NCI-H2107 (cell line): ENCODE measurements around the gene KCTD3.

Source experiments
- DNase-seq: peaks from one replicate; lab custom pipeline; 2025; lab: John Stamatoyannopoulos, UW

Gene KCTD3

DNA sequence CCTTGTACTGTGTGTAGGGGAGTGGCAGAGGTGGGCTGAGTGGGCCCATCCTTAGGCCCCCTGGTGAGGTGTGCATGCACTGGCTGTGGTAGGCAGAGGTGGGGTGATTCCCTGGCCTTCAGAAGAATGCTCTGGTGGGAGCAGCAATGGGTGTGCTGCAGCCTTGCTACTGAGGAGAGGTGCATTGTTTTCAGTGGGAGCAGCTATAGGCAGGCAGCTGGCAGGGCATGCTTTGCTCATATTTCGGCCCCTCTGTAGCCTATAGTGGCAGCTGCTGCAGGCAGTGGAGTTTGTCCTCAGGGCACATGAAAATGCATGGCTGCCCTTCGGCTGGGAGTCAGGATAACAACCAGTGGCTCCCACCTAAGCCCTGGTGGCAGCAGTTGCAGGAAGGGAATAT is 10.1 kb upstream of the KCTD3 start:
- DNase-seq, result no peak

DNA sequence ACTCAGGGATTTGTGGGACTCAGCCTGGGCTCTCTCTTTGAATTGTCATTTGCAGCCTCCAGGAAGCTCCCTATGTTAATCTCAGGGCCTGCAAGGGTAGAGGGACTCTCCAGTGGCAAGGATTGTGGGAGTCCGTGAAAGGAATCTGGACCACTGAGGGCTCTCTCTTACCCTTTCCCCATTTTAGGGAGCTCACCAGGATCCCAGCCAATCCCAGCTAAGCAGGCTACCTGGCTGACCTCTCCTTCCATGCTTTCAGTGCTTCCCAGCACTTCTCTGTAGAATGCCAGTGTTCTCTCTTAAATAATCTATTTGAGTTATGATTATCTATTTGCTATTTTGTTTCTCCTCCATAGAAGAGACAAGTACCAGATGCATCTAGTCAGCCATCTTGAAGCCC is 9.6 kb upstream of the KCTD3 start:
- DNase-seq, result no peak

DNA sequence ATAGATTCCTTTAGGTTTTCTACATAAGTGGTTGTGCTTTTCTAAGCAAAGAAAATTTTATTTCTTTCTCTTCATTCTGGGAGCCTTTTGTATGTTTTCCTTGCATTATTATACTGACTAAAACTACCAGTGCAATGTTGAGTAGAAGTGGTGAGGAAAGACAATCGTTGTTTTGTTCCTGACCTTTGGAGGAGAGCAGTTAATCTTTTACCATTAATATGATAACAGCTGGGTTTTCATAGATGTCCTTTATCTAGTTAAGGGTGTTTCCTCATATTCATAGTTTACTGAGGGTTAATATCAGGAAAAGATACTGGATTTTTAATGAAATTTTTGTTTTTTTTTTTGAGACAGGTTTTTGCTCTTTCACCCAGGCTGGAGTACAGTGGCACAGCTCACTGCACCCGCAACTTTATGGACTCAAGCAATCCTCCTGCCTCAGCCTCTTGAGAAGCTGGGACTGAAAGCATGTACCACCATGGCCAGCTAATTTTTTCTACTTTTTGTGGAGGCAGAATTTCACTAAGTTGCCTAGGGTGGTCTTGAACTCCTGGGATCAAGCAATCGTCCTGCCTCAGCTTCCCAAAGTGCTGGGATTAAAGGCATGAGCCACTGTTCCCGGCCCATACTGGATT is 9.0 kb upstream of the KCTD3 start:
- no peak for DNase-seq

DNA sequence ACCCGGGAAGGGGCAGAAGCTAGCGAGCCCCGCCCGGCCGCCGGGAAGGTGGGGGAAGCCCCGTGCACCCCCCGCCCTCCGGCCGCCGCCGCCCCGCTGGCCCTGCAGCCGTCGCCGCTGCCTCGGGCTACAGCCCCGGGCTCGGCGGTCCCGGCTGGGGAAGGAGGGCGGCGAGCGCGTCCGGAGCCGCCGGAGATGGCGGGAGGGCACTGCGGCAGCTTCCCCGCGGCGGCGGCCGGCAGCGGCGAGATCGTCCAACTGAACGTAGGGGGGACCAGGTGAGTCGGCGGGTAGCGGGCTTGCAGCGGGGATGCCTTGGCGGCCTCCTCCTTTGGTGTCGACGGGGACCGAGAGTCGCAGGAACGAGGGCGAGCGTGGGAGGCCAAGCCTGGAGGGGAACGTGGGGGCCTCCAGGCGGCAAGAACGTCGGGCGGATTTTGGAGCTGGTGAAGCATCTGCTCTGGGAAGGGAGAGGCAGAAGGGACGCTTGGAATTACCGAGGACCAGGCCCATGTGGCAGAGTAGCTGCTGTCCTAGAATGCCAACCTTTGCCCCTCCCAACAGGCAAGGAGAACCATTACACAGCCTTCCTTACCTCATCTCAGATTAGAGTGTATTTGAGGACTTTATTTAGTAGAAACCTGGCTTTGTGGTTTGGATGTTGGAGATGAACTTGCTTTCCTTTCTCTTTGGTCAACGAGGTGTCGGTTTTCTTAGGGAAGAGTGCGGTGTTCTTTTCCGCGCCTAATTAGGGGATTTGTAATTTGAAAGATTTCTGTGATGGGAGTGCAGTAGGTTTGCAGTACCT is 591 bp downstream of the KCTD3 start:
- peak; percentile 46 for DNase-seq

DNA sequence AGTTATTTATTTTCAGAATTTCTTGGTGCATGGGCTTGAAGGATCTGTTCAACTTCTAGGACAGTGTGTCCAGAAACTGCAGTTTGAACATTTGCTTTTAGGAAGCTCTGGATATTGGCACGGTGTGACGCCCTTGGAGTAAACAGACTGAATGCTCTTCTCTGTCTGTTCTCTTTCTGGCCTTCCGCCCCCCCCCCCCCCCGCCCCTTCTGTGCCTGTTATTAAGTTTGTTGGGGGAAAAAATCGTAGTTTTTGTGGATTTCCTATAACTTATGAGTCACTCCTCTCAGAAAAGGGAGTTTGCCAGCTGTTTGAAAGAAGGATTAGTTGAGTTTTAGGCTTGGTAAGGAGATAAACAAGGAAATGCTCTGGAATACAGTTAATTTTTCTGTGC is 1.2 kb downstream of the KCTD3 start:
- no peak for DNase-seq

DNA sequence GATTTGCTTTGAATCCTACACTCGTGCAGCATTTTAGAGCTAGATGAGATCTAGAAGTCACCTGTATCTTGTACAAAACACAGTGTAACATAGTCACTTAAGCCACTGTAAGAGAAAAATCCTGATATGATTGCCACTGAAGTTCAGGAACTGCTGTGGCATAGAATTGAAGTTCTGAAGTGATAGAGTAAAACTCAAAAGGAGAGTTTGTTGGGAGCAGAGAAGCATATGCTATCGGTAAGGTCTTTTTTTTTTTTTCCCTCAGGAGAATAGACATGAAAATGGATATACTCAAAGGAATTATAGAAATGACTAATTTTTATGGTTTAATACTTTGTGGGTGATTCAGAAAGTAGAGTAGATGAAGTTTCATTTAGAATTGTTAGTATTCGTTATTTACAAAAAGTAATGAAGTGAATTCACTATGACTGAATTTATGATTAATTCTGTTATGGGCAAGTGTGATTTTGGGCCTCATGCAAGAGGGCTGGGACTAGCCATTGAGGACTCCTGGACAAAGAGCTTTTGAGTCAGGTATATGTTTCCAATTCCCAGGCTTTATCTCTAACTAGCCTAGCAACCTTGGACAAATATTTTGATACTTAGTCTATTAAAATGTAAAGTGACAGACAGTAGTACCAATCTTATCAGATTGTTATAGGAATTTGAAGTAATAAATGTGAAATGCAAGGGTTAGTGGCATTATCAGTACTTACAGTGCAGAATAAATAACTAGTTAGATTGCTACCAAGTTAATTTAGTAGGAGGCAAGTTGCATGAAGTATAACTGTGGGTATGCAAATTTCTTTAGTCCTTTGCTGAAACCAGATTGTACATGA is 3.1 kb downstream of the KCTD3 start:
- no peak for DNase-seq

DNA sequence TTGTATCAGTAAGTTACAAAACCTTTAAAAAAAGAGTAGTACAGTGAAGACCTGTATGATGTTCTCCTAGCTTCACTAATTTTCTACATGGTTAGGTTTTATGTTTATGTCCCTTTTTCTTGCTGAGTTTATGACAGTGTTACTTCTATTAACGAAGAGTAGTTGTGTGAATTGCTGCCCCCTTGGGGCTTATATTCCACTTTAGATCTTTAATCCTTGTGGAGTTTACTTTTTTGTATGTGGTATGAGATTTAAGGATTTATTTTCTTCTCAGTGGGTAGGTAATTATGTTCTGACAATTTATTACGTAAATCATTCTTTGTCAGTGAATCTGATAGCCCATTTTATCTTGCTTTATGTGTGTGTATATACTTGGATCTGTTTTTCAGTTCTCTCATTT is 14.8 kb downstream of the KCTD3 start:
- DNase-seq, result no peak

DNA sequence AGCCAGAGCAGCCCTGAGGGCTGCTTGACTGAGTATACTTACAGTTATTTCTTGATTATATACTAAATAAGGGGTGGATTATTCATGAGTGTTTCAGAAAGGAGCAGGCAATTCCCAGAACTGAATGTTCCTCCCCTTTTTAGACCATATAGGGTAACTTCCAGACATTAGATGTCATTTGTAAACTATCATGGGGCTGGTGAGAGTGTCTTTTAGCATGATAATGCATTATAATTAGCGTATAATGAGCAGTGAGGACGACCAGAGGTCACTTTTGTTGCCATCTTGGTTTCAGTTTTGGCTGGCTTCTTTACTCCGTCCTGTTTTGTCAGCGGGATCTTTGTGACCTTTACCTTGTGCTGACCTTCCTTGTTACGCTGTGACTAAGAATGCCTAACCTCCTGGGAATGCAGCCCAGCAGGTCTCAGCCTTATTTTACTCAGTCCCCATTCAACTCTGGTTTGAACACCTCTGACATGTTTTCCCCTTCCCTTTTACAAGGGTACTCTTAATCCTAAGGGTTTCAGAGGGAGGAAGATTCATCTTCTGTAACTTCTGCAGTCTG is 16.2 kb downstream of the KCTD3 start:
- no peak for DNase-seq

DNA sequence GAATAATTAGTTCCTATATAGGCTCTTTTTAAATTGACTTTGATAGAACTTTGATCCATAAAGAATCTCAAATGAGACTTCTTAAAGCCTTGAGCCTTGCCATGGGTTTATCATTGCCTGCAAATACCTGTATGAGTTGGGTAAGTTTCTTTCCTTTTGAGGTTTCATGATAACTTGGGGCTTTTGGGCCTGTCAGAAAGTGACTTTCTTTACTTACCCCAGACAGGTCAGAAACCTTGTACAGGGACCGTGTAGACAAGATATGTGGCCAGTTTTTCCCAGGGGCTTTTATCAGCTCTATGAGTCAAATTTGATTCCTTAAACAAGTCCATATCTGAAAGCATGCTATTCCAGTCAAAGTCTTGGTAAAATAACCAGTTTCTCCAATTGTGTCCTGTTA is 17.3 kb downstream of the KCTD3 start:
- no peak for DNase-seq

DNA sequence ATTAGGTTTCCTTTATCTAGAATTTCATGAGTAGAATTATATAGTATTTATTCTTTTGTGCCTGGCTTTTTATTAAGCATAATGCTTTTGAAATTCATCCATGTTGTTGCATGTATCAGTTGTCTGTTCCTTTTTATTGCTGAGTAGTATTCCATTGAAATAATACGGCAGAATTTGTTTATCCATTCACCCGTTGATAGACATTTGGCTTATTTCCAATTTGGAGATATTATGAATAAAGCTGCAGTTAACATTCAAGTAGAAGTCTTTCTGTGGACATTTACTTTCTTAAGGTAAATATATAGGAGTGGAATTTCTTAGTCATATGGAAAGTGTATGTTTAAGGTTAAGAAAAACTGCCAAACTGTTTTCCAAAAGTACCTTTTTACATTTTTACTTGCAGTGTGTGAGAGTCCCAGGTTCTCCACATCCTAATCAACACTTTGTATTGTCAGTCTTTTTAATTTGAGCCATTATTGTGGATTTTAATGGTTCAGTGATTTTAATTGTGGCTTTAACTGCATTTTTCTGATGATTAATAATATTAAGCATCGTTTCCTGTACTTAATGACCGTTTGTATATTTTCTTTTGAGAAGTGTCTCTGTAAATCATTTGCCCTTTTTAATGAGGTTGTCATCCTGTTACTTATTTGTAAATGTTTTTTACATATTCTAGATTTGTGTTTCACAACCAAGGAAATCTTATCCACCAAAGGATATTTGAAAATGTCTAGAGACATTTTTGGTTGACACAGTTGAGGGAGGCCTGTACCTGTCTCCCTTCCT is 22.7 kb downstream of the KCTD3 start:
- no peak for DNase-seq

DNA sequence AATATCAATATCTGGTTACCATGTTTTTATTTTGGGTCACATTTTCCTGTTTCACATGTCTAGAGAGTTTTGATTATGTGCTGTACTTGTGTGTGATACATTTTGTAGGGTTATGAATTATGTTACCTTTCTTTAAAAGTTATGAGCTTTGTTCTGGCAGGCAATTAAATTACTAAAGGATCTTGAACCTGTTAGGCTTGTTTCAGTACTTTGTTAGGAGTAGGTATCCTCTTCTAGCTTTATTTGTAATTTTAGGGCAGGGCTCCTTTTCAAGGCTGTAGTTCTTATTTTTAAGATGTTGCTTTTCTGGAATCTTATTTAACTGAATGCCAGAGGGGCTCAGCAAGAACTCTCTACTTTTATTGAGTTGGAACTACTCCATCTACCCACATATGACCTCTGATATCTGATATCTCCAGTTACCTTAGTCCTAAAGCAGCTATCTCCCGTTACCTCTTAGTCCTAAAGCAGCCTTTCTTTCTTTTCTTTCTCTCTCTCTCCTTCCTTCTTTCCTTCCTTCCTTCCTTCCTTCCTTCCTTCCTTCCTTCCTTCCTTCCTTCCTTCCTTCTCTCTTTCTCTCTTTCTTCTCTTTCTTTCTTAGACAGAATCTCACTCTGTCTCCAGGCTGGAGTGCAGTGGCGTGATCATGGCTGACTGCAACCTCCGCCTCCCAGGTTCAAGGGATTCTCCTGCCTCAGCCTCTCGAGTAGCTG is 23.8 kb downstream of the KCTD3 start:
- no peak for DNase-seq

DNA sequence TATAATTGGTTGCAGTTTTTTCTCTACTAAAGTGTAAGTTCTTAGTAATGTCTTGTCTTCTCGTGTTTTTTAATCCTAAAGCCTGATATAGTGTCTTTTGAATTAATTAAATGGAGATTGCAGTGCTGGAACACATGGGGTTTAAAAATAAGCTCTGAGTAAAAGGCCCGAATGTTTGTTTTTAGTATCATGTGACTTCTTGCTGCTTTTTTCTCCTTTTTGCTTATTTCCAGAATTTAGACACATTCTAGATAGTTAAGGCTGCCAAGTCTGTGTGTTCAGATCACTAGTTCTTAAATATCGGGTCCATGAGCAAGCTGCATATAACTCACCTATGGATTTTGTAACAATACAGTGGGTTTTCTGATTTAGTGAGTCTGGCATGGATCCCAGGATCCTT is 27.5 kb downstream of the KCTD3 start:
- no peak for DNase-seq

DNA sequence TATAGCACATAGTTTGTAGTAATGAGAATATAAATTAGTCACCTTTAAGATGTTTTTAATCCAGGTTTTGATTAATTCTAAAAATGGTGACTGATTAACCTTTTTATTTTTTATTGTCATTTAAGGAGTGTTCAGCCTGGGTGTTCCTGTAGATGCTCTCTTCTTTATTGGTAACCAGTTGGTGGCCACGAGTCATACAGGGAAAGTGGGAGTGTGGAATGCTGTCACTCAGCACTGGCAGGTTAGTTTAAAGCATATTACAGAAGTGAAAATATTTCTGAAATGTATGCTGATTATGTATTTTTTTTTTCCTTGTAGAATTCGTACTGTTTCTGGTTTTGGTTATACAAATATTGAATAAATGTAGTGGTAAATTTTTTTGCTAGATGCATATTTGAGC is 28.1 kb downstream of the KCTD3 start:
- DNase-seq, result no peak

DNA sequence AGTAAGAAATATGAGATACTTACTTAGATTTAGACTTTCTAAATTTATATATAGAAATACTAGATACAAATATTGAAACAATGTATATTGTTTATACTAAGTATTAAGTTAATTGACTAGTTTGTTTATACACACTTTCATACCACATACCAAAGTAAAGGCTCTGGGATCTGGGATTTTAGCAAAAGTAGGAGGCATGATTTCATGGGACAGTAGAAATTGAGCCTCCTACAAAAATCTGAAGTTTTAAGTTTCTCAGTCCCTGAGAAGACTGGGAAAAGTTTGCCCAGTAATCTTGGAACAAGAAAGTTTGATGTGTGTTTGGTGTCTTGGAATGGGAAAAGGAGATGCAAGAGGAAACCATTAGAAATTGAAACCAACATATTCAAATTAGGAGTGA is 30.9 kb downstream of the KCTD3 start:
- no peak for DNase-seq

DNA sequence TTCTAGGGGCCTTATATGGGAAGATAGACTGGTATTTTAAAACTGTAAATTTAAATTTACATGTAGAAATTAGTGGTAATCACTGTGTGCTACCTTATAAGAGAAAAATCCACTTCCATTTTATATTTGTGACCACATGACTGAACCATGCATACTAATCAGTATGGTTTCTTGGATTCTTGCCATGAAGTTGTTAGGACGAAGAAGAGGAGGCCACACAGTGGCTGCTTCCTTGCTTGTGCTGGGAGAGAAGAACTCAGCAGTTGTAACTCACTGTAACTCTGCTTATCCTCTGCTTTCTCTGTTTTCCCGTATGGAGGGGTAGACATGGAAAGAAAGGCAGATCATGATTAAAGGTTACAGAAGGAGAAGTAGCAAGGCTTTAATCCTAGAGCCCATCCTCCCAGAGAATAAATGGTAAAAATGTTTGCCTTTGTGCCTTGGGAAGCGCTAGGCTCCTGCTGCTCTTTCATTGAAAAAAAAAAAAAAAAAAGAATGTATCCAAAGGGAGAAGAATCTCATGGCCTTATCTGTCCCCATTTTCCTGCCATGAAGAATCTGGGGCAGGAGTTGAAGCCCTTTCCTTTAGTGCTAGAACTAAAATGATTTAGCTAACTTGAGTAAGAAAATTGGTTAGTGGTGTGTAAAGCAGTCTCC is 32.4 kb downstream of the KCTD3 start:
- DNase-seq, result no peak

DNA sequence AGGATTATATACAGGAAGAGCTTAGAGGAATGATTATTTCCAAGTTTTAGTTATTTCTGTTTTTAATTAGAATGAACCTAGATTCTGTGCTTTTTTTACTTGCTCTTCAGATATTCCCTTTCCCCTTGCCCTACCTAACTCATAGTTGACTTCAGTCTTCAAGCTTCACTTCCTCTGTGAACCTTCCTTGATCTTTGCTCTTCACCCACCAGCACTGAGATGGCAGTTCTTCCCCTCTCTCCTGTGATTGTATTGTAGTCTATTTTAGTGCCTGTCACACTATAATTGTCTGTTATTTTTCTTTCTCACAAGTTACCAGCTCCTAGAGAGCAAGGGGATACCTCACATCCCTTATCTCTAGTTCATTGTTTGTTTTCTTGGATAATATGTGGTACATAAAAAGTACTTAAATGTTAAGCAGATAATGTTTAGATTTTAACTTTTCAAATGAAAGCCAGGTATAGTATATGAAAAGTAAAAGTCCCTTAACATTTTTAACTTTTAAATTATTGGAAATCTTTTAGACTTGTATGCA is 33.2 kb downstream of the KCTD3 start:
- DNase-seq, result no peak

DNA sequence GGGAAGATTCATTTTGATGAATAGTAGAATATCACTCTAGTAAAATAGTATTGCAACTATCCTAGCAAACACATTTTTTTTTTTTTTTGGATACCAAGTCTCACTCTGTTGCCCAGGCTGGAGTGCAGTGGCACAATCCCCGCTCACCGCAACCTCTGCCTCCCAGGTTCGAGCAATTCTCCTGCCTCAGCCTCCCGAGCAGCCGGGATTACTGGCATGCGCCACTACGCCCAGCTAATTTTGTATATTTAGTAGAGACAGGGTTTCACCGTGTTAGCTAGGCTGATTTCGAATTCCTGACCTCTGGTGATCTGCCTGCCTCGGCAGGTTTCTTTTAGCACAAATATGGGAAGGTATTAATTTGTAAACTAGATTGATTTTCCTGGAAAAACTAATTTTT is 33.8 kb downstream of the KCTD3 start:
- DNase-seq, result no peak

DNA sequence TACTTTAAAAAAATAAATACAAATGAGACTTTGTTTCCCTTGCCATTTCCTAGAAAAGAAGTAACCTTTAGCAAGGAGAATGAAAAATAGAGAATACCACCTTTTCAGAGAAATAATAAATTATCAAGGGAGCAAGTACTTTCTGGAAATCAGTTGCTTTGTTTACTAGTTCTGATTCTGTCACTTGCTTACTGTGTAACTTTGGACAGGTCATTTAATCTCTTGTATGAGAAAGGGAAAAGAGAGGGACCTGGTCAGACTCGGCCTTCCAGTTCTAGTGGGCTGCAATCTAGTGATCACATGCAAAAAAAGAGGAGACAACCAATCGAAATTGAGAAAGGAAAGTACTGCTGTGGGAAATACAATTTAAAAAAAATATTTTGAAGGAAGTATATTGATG is 34.2 kb downstream of the KCTD3 start:
- DNase-seq, result no peak

DNA sequence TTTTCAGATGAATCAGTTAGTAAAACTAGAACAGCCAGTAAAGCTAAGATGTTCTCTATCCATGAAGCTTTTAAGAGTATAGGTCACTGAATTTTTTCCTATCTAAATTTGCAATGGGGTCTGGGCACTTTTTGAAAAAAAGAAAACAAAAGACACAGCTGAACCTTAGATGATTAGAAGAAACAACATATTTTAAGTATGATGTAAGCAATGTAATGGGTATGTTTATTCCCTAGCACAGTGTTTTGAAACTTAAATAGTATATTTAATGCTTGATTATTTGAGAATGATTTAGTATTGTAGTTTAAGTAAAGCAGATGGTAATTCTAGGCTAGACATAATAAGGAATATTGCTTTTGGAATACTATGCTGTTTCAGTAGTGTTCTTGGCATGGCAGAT is 36.2 kb downstream of the KCTD3 start:
- DNase-seq, result no peak

DNA sequence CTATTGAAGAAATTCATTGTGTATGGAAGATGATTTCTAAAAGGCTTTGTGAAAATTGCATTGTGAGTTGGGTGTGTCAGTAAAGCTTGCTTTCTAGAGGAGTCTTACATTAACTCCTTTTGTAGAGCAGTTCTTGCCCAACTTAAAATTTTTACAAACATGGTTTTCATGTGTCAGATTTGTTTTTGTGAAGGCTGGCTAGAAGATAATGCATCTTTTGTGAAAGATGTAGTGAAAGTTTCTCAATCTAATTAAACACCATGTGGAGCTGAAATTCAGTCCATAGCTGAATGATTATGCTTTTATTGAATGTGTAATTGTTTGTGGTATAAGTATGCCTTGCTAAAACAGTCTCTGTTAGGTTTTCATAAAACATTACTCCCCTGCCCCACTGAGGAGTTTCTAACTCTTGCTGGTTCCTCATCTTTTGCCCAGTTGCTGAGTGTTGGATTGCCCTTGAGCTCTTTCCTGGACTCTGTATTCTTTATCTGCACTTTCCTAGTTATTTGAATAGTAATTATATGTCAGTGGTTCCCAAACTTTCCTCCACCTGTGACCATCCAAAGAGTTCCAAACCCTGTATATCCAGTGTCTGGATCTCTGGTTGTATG is 38.0 kb downstream of the KCTD3 start:
- DNase-seq, result no peak
